Right renal pelvis (tissue), 4 donors: ENCODE data around the gene FSCN2. TPM values are rescaled to one million over a fixed set of nuclear protein-coding genes. Genes with fewer than 3 reads are reported as not detected.
"Not testable (repeated sequence)": the region's sequence is repeated elsewhere in the genome, so short reads cannot be mapped to it uniquely, and the experiment has no call there.

Experiments used
- DNase-seq, 4 donors: peaks; one replicate each; pipeline ENCODE4 v3.0.0-alpha.2; 2013; ENCODE audit warnings: low read depth in 4 of 4, low spot score in 3 of 4, missing footprints in 1 of 4
- polyA plus RNA-seq, 4 donors: library from polyadenylated mRNA; unstranded; fragments of 120-200 nt; gene quantifications; one replicate each; pipeline ENCODE4 v1.2.1, GENCODE V29; 2013; ENCODE audit not compliant: insufficient read length in 4 of 4

The FSCN2 gene
- polyA plus RNA-seq, 4 donors, result 1.1 to 2.3 (median 1.6) TPM

GRCh38 chr17:81573794-81574642 is 45.8 kb downstream of the FSCN2 start:
- DNase-seq, result no peak

GRCh38 chr17:81574643-81574956 is 46.4 kb downstream of the FSCN2 start:
- no peak for DNase-seq

DNA sequence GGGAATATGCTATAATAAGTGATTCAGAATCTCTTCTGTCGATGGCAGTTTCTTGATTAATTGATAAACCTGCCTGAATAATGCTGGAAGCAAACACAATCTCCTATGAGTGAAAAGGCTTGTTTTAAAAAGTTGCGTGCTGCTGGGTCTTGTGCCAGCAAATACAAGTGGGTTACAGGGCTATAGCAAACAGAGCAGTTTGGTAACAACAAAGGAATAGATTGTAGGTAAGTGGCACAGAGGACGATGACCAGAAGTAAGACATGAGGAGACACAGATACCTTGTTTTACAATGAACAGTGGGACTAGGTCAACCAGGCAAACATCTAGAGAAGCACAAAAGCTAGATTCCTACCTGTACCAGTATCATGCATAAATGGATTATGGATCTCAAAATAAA is 47.7 kb downstream of the FSCN2 start:
- DNase-seq, result no peak

DNA sequence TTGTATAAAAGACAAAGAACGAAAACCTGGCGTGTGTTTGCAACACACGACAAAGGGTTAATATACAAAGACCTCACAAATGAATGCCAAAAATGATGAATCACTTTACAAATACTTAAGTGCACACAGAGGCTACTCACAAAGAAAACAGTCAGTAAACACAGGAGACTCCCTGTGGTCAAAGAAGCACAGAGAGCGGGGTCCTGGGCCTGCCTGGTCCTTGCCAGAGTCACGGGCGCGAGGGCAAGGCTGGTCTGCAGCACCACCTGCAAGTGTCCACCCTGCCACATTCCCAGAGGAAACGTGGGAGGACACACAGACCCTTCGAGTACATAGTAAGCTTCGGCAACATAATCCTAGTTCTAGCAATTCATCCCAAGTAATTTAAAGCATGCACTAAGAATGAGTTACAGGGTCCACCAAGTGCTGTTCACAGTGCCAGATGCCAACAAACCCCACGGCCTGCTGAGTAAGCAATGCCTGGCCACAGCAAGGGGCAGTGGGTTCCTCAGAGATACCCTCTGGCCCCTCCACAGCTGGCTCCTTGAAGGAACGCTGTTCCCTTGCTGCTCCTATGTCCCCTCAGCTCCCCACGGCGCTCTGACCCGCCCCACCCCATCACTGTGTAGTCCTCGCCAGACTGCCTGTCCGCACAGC is 48.6 kb downstream of the FSCN2 start:
- no peak for DNase-seq

DNA sequence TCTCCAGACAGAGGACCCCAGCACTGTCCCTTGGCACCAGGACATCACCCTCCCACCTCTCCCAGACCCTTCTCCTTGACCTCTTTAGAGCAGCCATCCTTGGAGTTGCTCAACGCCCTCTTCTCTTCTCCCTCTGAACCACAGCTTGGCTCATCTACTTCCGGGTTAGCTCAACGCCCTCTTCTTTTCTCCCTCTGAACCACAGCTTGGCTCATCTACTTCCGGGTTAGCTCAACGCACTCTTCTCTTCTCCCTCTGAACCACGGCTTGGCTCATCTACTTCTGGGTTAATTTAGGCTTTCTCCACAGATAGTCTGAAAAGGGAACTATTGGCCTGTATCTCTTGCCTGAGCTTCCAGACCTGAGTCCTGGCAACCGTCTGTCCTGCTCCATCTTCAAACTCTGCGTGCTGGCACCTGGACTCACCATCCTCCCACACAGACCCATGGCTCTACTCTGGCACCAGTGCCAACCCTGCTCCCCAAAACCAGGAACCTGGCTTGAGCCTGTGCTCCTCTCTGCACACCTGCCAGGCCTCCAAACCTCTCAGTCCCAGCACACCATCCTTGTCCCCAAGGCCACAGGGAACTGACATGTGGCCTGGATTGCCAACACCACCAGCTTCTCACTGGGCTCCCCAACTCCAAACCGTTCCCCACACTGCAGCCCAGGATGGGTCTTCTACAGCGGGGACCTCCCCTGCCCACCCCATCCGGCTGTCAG is 49.3 kb downstream of the FSCN2 start:
- no peak for DNase-seq

- DNase-seq, result no peak
Measured at GRCh38 chr17:81578038-81578441, 49.9 kb downstream of the FSCN2 start.

DNA sequence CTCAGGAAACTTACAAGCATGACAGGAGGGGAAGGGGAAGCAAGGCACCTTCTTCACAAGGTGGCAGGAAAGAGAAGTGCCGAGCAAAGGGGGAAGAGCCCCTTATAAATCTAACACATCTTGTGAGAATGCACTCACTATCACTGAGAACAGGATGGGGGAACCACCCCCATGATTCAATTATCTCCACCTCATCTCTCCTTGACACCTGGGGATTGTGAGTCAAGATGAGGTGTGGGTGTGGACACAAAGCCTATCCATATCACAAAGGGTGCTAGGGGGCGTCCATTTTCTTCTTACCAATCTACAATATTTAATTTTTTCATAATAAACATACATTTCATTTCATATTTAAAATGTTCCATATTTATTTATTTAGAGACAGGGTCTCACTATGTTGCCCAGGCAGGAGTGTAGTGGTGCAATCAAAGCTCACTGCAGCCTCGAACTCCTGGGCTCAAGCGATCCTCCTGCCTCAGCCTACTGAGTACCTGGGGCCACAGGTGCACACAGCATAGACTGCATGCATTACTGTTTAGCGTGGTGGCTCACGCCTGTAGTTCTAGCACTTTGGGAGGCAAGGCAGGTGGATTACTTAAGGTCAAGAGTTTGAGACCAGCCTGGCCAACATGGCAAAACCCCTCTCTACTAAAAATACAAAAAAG is 50.5 kb downstream of the FSCN2 start:
- no peak for DNase-seq

- DNase-seq, result no peak
Measured at GRCh38 chr17:81579298-81579697, 51.1 kb downstream of the FSCN2 start.

DNA sequence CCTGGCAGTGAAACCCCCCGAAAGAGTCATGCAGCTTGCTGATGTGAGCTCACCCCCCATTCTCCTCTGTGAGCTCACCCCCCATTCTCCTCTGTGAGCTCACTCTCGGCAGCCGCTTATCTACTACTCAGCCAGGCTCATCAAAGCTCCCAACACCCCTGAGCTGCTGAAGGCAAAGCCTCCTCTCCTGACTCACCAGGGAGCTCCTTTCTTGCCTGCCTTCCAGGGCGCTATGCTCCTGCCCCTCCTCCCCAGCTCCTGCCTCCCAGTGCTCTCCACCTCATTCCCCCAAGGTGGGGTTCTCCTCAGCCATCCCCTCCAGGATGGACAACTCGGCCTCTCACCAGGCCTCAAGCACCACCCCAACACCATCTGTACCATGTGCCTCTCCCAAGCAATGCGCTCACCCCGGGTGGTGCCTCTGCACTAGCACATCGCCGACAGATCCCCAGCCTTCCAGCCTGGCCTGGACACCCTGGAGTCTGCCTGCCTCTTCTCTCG is 51.7 kb downstream of the FSCN2 start:
- no peak for DNase-seq

GRCh38 chr17:81580481-81580880 is 52.3 kb downstream of the FSCN2 start:
- no peak for DNase-seq

DNA sequence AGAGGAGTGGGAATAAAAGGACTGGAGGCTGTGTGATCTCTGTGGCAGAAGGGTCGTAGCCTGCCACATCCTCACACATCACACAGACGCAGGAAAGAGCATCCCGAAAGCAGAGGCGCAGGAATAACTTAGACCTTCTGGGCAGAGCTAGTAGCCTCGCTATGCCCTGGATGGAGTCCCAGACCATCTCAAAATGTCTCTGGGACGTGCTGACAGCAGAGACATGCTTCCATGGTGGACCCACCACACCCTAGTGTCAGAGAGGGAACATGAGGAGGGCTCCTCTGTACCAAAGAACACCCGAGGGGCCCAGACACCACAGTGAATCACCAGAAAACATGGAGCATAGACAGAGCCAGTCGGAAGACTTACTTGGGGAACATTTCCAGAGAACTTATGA is 53.6 kb downstream of the FSCN2 start:
- DNase-seq, result no peak

DNA sequence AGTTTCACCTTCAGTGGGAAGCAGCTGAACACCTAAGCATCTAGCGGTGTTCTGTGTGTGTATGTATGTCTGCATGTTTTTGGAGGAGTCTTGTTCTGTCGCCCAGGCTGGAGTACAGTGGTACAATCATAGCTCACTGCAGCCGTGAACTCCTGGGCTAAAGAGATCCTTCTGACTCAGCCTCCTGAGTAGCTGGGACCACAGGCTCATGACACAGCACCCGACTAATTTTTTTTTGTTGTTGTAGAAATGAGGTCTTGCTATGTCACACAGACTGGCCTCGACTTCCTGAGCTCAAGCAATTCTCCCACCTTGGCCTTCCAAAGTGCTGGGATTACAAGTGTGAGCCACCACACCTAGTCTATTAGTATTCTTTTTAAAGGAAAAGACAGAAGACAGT is 54.2 kb downstream of the FSCN2 start:
- DNase-seq, result no peak

DNA sequence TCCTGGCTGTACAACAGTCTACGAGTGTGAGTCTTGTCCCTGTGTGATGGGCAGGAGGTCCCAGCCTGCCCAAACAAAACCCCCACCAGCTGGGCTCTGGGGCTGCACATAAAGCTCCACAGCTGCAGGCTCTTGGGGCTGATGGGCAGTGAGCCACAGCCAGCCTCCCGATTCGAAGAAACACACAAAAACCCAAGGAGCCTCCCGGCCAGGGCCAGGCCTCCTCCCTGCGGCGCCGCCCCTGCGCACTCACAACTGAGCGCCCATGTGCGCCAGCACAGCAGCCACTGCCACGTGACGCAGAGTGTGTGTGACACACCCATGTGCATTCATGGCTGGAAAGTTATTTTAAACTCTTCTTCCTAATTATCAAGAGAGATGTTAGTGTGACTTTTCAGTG is 54.6 kb downstream of the FSCN2 start:
- no peak for DNase-seq

- peak in 2 of 4 donors; percentile 18 to 37 for DNase-seq
Measured at GRCh38 chr17:81583589-81584342, 55.6 kb downstream of the FSCN2 start.

- DNase-seq, result not testable (repeated sequence)
Measured at GRCh38 chr17:81584771-81585170, 56.6 kb downstream of the FSCN2 start.

- no peak for DNase-seq
Measured at GRCh38 chr17:81586096-81586495, 57.9 kb downstream of the FSCN2 start.
